NCI-H2171 treated with DMSO at 0.1 percent for 48 hours (cell line): ENCODE results near the gene SYTL2.
"Not testable (repeated sequence)": the region's sequence is repeated elsewhere in the genome, so short reads cannot be mapped to it uniquely, and the experiment has no call there.

Source experiments
- DNase-seq: peaks from one replicate; lab custom pipeline; 2025; lab: John Stamatoyannopoulos, UW

The SYTL2 gene

GRCh38 chr11:85791409-85791990, 19.4 kb downstream of the SYTL2 start:
- DNase-seq = peak; percentile 50

GRCh38 chr11:85787809-85788760, 22.9 kb downstream of the SYTL2 start:
- no peak for DNase-seq

DNA sequence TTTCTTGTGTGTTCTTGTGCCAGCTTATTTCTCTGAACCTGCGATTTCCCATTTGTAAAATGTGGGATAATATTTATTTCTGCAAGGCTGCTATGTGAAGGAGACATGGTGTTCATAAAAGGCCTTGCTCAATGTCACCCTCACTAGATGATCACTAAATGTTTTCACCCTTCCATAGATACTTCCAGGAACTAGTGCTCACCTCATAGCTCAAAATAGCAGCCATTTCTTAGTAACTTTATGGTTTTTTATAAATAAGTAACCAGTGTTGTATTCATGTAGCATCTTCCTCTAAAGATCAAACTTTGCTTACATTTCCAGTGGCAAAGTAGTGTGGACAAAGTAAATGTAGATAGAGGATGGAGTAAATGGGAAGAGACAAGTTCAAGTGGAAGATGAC, 23.8 kb downstream of the SYTL2 start:
- no peak for DNase-seq

DNA sequence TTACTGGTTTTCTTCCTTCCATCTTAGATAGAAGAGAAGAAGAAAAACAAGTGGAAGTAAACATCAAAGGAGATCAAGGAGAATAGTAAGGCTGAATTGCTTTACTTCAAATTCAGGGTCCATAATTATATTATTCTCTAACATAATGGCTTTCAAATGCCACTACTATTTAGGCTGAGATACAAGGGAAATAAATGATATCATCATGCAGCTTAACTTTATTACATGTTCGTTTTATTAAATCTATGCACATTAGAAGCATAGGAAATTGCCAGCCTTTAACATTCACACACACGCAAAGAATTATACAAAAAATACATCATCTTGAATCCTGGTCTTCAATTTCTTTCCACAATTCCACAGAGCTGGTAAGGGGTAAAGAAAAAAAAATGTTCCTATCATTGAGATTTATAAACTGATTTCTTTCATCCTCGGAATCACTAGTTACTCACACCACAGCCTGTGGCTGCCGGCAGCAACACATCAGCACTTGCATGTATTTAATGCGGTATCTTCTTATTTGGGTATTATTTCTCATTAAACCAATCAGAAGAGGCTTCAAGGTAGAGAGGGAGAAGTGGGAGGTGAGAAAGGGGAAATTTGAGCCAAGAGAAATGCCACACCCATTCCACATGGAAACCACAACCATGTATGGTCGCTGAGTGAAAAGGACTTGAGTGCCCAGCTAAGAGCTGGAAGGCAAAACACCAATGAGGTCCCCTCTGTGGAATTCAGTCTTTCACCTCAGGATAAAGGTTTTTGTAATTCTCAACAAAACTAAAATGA, 26.3 kb downstream of the SYTL2 start:
- DNase-seq = peak; percentile 60

GRCh38 chr11:85783758-85784157, 27.2 kb downstream of the SYTL2 start:
- DNase-seq = no peak

DNA sequence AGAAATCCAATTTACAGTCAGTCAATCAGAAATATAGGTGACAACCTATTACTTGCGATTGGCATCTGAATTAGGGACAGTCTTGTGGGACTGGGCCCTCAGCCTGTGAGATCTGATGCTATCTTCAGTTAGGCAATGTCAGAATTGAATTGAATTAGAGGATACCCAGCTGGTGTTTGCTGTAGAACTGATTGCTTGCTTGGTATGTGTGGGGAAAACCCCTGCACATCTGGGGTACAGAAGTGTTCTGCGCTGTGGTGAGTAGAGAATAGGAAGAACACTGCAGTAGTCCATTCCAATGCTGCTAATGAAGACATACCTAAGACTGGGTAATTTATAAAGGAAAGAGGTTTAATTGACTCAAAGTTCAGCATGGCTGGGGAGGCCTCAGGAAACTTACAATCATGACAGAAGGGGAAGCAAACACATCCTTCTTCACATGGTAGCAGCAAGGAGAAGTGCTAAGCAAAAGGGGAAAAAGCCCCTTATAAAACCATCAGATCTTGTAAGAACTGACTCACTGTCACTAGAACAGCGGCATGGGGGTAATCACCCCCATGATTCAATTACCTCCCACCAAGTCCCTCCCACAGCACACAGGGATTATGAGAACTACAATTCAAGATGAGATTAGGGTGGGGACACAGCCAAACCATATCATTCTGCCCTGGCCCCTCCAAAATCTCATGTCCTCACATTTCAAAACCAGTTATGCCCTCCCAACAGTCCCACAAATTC, 30.0 kb downstream of the SYTL2 start:
- DNase-seq = not testable (repeated sequence)

DNA sequence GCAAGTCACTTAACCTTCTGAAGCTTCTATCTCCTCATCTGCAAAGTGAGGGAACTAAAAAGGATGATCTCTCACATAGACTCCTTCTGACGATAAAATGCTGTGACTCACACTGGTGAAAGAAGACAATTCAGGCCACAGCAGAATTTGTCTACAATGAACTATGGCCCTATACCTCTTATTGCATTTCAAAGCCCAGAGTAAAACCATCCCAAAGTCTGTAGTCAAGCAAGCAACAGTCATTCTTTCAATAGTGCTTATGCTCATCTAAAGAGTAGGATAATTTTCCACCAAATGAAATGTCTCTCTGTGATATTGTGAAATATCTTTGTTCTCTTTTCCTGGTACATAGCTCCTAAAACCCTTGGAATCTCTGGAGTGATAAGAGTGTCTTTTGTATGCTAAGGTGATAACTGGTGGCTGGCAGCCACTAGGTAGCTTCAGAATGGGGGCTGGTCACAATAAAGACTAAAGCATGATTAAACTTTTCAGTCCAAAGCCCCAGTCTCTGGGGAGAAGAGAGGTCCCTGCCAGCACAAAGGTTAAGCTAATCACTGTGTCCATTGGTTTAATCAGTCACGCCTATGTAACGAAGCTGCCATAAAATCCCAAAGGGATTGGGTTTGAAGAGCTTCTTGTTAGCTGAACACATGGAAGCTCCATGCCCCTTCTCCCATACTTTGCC, 30.8 kb downstream of the SYTL2 start:
- no peak for DNase-seq

DNA sequence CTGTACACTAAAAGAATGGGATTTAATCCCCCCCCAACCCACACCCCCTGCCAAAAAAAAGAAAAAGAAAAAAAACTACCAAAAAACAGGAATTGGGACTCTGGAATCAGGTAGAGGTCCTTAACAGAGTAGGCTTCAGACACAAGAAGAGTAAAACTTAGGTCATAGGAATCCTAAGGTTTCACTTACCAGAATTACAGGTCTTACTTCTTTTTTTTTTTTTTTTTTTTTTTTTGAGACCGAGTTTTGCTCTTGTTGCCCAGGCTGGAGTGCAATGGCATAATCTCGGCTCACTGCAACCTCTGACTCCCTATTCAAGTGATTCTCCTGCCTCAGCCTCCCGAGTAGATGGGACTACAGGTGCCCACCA, 33.4 kb downstream of the SYTL2 start:
- DNase-seq = not testable (repeated sequence)

DNA sequence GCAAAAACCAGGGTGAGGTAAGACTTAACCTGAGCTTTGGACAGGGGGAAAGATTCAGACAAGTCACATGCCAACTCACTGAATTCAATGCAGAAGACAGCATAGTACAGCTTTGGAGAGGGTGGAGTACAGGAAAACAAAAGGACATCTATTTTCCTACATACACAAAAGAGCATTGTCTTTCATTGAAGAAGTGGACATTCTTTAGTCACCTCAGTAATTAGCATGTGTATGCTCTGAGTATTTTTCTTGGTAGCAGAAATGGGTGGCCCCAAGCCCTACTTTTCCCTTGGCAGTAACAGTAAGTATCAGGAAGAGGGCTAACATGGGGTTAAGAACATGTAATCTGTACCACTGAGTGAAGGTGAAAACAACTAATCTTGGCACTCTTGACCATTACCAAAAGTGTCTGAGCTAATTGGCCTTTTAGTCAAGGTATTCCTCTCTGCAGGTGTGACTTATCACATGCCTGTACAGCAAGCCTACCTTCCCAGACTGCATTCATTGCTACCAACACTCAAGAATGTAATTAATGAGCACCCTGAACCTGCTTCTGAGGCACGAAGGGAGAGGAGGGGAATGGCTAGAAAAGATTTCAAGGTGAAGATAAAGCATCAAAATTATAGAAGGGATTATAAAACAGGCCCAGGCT, 33.9 kb downstream of the SYTL2 start:
- DNase-seq = no peak

DNA sequence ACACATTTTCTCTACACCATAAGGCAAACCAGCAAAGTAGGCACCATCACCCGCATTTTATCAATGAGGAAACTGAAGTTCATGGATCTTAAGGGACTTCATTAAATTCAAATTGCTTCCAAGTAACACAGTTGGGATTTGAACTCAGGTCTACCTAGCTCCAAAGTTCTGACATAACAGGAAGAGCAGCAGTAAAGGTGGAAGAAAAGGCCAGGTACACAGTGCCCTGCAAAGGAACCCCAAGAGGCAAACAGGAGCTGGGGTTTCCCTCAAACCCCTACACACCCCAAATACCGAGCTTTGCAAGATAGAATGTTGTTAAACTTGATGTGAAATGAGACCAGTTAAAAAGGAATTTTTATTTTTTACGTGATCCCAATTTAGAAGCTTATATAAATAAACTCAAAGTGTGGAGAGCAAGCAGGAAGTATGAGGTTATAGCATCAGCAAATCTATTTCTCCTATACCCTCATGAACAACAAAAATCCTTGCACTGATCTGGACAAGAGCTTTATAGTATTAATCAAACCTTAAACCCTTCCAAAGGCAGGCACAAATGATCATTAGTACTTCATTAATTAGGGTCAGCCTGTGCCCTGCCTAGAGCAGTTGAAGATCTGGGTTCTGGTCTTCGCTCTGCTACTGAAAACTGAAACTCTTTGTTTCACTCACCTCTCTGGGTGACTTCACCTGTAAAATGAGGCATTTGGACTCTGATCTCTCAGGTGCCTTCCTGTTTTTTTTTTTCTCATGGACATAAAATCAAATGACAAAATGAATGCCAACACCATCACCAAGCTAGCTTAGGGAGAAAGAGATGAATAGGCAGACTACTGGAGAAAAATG, 36.5 kb downstream of the SYTL2 start:
- no peak for DNase-seq

- no peak for DNase-seq
These were observed 38.2 kb downstream of the SYTL2 start for GRCh38 chr11:85772695-85773094.

GRCh38 chr11:85771568-85771967, 39.4 kb downstream of the SYTL2 start:
- DNase-seq = no peak

GRCh38 chr11:85769771-85770170, 41.2 kb downstream of the SYTL2 start:
- peak; percentile 98 for DNase-seq

- no peak for DNase-seq
These were observed 42.3 kb downstream of the SYTL2 start for GRCh38 chr11:85768473-85769146.

- no peak for DNase-seq
These were observed 43.5 kb downstream of the SYTL2 start for GRCh38 chr11:85767246-85767945.

- DNase-seq = no peak
These were observed 44.2 kb downstream of the SYTL2 start for GRCh38 chr11:85766721-85767161.

- DNase-seq = no peak
These were observed 46.1 kb downstream of the SYTL2 start for GRCh38 chr11:85764796-85765195.

GRCh38 chr11:85762226-85762625, 48.7 kb downstream of the SYTL2 start:
- DNase-seq = no peak

DNA sequence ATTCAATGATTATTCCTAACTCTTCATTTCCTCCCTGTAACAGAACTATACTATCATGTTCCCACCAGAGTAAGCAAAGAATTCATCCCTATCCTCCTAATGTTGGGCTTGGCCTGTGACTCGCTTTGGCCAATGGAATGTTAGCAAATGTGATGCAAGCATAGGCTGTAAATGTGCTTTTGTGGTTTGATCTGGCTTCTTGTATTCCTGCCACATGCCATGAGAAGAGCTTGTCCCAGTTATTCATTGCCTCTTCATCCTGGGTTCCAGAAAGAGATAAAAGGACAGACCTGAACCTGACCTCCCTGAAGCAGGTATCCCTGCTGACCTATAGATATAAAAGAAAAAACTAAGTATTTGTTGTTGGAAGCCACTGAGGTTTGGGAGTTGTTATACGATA, 51.0 kb downstream of the SYTL2 start:
- peak; percentile 38 for DNase-seq
